GM23338 (cell line): ENCODE data around the gene TUBB1. TPM values are rescaled to one million over a fixed set of nuclear protein-coding genes. Genes with fewer than 3 reads are reported as not detected.

Experiments
- ATAC-seq: fragments of 200-7000 bp; cut with Tn5 transposase; 3 replicates; pipeline ENCODE4 v1.9.1; 2020
- DNase-seq: peaks from one replicate; pipeline ENCODE4 v3.0.0-alpha.2; 2015; ENCODE audit warnings: low spot score
- H2AFZ ChIP-seq: fragments of 200-600 bp; sonication (generic); 2 replicates; pipeline ENCODE4 v1.8.0; 2016; ENCODE audit warnings: antibody characterized with exemption, mild to moderate bottlenecking, moderate library complexity
- H3F3A ChIP-seq: fragments of 200-600 bp; sonication (generic); replicated peaks from 2 replicates; pipeline ENCODE4 v1.8.0; 2017; ENCODE audit warnings: antibody characterized with exemption, mixed run types, low read depth
- H3K27ac ChIP-seq: fragments of 200-600 bp; sonication (generic); 2 replicates; pipeline ENCODE4 v1.6.1; 2016; ENCODE audit warnings: low read depth
- H3K27me3 ChIP-seq: fragments of 200-600 bp; sonication (generic); 2 replicates; pipeline ENCODE4 v1.8.0; 2016; ENCODE audit warnings: mild to moderate bottlenecking, mixed run types, moderate library complexity; ENCODE audit not compliant: insufficient read depth
- H3K36me3 ChIP-seq: fragments of 200-600 bp; sonication (generic); 2 replicates; pipeline ENCODE4 v1.8.0; 2016; ENCODE audit warnings: mild to moderate bottlenecking; ENCODE audit not compliant: insufficient read depth
- H3K4me1 ChIP-seq: fragments of 200-600 bp; sonication (generic); 2 replicates; pipeline ENCODE4 v1.8.0; 2016; ENCODE audit warnings: mild to moderate bottlenecking, moderate library complexity; ENCODE audit not compliant: insufficient read depth
- H3K4me2 ChIP-seq: fragments of 200-600 bp; sonication (generic); 2 replicates; pipeline ENCODE4 v1.7.1; 2017; ENCODE audit warnings: mixed run types
- H3K4me3 ChIP-seq: fragments of 200-600 bp; sonication (generic); 2 replicates; pipeline ENCODE4 v1.6.1; 2016; ENCODE audit warnings: mixed run types
- H3K79me2 ChIP-seq: fragments of 200-600 bp; sonication (generic); replicated peaks from 2 replicates; pipeline ENCODE4 v1.8.0; 2017; ENCODE audit warnings: mild to moderate bottlenecking; ENCODE audit not compliant: insufficient read depth
- H3K9me2 ChIP-seq: fragments of 200-600 bp; sonication (generic); 2 replicates; pipeline ENCODE4 v1.8.0; 2017; ENCODE audit not compliant: insufficient read depth
- H4K20me1 ChIP-seq: fragments of 200-600 bp; sonication (generic); replicated peaks from 2 replicates; pipeline ENCODE4 v1.8.0; 2017; ENCODE audit warnings: mild to moderate bottlenecking; ENCODE audit not compliant: insufficient read depth
- H3K27ac Mint-ChIP-seq: 2 replicates; pipeline ENCODE4 v1.8.0; 2020; ENCODE audit warnings: inconsistent platforms, mild to moderate bottlenecking, moderate library complexity, mixed read lengths
- H3K27me3 Mint-ChIP-seq: 3 replicates; pipeline ENCODE4 v1.8.0; 2022; ENCODE audit warnings: low read depth, mild to moderate bottlenecking, moderate library complexity, mixed read lengths, inconsistent platforms; ENCODE audit not compliant: insufficient read depth, poor library complexity
- H3K36me3 Mint-ChIP-seq: 3 replicates; pipeline ENCODE4 v1.8.0; 2021; ENCODE audit warnings: low read depth, mild to moderate bottlenecking, inconsistent platforms, moderate library complexity, mixed read lengths
- H3K4me1 Mint-ChIP-seq: 3 replicates; pipeline ENCODE4 v1.8.0; 2020; ENCODE audit warnings: mild to moderate bottlenecking, inconsistent platforms, mixed read lengths
- H3K4me3 Mint-ChIP-seq: 3 replicates; pipeline ENCODE4 v1.8.0; 2021; ENCODE audit warnings: moderate library complexity, mild to moderate bottlenecking, inconsistent platforms, mixed read lengths
- H3K9me3 Mint-ChIP-seq: 3 replicates; pipeline ENCODE4 v1.8.0; 2020; ENCODE audit warnings: moderate library complexity, mild to moderate bottlenecking, inconsistent platforms, mixed read lengths
- CREB1 ChIP-seq: fragments of 250-450 bp; sonication (Bioruptor Pico); IDR thresholded peaks from 2 replicates; pipeline ENCODE4 v1.5.0; 2020; ENCODE audit warnings: low read depth, mild to moderate bottlenecking, moderate library complexity
- EZH2phosphoT487 ChIP-seq: fragments of 200-600 bp; sonication (generic); IDR thresholded peaks from one replicate; pipeline ENCODE4 v1.8.1; 2018; ENCODE audit warnings: antibody characterized with exemption; ENCODE audit not compliant: unreplicated experiment
- JUNB ChIP-seq: IDR thresholded peaks from one replicate; pipeline ENCODE4 v1.6.1; 2016; ENCODE audit warnings: antibody characterized with exemption; ENCODE audit not compliant: unreplicated experiment
- NANOG ChIP-seq: IDR thresholded peaks from 2 replicates; pipeline ENCODE4 v1.6.1; 2016; ENCODE audit warnings: antibody characterized with exemption, borderline replicate concordance
- STAT1 ChIP-seq: IDR thresholded peaks from one replicate; pipeline ENCODE4 v1.6.1; 2016; ENCODE audit warnings: antibody characterized with exemption; ENCODE audit not compliant: unreplicated experiment
- ZNF114 ChIP-seq: fragments of 250-450 bp; sonication (Bioruptor Pico); IDR thresholded peaks from 2 replicates; pipeline ENCODE4 v1.5.0; 2020; ENCODE audit warnings: mild to moderate bottlenecking, moderate library complexity
- polyA plus RNA-seq: library from polyadenylated mRNA; unstranded; fragments of >200 nt; fragmentation: Nextera tagmentation; extraction: Ambion mirVana; gene quantifications from 2 replicates; pipeline ENCODE4 v1.2.1, GENCODE V29; 2016
- total RNA-seq: library from RNA; depleted of rRNA; stranded (reverse); fragments of >200 nt; shearing (Covaris generic); gene quantifications from 2 replicates; pipeline ENCODE4 v1.2.3, GENCODE V29; 2014
- TF ChIP-seq, protein P1 (sequence below): fragments of 250-450 bp; sonication (Bioruptor Pico); IDR thresholded peaks from 2 replicates; pipeline ENCODE4 v1.5.0; 2020; ENCODE audit warnings: mild to moderate bottlenecking, moderate library complexity
- TF ChIP-seq, protein P2 (sequence below): IDR thresholded peaks from one replicate; pipeline ENCODE4 v1.6.1; 2018; ENCODE audit warnings: antibody characterized with exemption; ENCODE audit not compliant: unreplicated experiment

Gene TUBB1
- total and polyA plus RNA-seq, 2 experiments from 2014 or later: not detected

DNA sequence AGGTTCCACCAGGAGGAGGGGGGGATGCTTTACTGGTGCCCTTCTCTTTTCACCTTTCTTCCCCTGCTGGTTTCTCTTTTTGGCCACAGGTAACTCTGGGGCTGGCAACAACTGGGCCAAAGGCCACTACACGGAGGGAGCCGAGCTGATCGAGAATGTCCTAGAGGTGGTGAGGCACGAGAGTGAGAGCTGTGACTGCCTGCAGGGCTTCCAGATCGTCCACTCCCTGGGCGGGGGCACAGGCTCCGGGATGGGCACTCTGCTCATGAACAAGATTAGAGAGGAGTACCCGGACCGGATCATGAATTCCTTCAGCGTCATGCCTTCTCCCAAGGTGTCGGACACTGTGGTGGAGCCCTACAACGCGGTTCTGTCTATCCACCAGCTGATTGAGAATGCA is 4.4 kb downstream of the TUBB1 start (continued):
- TF ChIP-seq, protein P1, sequence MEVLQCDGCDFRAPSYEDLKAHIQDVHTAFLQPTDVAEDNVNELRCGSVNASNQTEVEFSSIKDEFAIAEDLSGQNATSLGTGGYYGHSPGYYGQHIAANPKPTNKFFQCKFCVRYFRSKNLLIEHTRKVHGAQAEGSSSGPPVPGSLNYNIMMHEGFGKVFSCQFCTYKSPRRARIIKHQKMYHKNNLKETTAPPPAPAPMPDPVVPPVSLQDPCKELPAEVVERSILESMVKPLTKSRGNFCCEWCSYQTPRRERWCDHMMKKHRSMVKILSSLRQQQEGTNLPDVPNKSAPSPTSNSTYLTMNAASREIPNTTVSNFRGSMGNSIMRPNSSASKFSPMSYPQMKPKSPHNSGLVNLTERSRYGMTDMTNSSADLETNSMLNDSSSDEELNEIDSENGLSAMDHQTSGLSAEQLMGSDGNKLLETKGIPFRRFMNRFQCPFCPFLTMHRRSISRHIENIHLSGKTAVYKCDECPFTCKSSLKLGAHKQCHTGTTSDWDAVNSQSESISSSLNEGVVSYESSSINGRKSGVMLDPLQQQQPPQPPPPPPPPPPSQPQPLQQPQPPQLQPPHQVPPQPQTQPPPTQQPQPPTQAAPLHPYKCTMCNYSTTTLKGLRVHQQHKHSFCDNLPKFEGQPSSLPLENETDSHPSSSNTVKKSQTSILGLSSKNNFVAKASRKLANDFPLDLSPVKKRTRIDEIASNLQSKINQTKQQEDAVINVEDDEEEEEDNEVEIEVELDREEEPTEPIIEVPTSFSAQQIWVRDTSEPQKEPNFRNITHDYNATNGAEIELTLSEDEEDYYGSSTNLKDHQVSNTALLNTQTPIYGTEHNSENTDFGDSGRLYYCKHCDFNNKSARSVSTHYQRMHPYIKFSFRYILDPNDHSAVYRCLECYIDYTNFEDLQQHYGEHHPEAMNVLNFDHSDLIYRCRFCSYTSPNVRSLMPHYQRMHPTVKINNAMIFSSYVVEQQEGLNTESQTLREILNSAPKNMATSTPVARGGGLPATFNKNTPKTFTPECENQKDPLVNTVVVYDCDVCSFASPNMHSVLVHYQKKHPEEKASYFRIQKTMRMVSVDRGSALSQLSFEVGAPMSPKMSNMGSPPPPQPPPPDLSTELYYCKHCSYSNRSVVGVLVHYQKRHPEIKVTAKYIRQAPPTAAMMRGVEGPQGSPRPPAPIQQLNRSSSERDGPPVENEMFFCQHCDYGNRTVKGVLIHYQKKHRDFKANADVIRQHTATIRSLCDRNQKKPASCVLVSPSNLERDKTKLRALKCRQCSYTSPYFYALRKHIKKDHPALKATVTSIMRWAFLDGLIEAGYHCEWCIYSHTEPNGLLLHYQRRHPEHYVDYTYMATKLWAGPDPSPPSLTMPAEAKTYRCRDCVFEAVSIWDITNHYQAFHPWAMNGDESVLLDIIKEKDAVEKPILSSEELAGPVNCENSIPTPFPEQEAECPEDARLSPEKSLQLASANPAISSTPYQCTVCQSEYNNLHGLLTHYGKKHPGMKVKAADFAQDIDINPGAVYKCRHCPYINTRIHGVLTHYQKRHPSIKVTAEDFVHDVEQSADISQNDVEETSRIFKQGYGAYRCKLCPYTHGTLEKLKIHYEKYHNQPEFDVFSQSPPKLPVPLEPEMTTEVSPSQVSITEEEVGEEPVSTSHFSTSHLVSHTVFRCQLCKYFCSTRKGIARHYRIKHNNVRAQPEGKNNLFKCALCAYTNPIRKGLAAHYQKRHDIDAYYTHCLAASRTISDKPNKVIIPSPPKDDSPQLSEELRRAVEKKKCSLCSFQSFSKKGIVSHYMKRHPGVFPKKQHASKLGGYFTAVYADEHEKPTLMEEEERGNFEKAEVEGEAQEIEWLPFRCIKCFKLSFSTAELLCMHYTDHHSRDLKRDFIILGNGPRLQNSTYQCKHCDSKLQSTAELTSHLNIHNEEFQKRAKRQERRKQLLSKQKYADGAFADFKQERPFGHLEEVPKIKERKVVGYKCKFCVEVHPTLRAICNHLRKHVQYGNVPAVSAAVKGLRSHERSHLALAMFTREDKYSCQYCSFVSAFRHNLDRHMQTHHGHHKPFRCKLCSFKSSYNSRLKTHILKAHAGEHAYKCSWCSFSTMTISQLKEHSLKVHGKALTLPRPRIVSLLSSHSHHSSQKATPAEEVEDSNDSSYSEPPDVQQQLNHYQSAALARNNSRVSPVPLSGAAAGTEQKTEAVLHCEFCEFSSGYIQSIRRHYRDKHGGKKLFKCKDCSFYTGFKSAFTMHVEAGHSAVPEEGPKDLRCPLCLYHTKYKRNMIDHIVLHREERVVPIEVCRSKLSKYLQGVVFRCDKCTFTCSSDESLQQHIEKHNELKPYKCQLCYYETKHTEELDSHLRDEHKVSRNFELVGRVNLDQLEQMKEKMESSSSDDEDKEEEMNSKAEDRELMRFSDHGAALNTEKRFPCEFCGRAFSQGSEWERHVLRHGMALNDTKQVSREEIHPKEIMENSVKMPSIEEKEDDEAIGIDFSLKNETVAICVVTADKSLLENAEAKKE: no peak
- TF ChIP-seq, protein P2, sequence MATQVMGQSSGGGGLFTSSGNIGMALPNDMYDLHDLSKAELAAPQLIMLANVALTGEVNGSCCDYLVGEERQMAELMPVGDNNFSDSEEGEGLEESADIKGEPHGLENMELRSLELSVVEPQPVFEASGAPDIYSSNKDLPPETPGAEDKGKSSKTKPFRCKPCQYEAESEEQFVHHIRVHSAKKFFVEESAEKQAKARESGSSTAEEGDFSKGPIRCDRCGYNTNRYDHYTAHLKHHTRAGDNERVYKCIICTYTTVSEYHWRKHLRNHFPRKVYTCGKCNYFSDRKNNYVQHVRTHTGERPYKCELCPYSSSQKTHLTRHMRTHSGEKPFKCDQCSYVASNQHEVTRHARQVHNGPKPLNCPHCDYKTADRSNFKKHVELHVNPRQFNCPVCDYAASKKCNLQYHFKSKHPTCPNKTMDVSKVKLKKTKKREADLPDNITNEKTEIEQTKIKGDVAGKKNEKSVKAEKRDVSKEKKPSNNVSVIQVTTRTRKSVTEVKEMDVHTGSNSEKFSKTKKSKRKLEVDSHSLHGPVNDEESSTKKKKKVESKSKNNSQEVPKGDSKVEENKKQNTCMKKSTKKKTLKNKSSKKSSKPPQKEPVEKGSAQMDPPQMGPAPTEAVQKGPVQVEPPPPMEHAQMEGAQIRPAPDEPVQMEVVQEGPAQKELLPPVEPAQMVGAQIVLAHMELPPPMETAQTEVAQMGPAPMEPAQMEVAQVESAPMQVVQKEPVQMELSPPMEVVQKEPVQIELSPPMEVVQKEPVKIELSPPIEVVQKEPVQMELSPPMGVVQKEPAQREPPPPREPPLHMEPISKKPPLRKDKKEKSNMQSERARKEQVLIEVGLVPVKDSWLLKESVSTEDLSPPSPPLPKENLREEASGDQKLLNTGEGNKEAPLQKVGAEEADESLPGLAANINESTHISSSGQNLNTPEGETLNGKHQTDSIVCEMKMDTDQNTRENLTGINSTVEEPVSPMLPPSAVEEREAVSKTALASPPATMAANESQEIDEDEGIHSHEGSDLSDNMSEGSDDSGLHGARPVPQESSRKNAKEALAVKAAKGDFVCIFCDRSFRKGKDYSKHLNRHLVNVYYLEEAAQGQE: no peak
- TF ChIP-seq ZNF114 (CRISPR knock-in tag): no peak

DNA sequence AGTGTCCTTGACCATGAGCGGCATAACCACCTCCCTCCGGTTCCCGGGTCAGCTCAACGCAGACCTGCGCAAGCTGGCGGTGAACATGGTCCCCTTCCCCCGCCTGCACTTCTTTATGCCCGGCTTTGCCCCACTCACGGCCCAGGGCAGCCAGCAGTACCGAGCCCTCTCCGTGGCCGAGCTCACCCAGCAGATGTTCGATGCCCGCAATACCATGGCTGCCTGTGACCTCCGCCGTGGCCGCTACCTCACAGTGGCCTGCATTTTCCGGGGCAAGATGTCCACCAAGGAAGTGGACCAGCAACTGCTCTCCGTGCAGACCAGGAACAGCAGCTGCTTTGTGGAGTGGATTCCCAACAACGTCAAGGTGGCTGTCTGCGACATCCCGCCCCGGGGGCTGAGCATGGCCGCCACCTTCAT is 4.9 kb downstream of the TUBB1 start:
- H3K9me3 Mint-ChIP-seq: no peaks in the 10 kb centered on the region
- H3K79me2 ChIP-seq: peaks cover 24% of the 10 kb centered on the region
- H3K36me3 ChIP-seq: peaks cover 23% of the 10 kb centered on the region; the same call in 1 of the 2 replicates
- H3K27me3 ChIP-seq: no peaks in the 10 kb centered on the region
- no peak overlapping the region for H3K4me3 Mint-ChIP-seq
- H3K27ac Mint-ChIP-seq: no peak overlapping the region
- no peak overlapping the region for H3K4me3 ChIP-seq
- peaks cover 30% of the 10 kb centered on the region for H3K4me1 Mint-ChIP-seq
- peaks cover 22% of the 10 kb centered on the region for H4K20me1 ChIP-seq
- no peak overlapping the region for H3K4me2 ChIP-seq
- H2AFZ ChIP-seq: no peak overlapping the region
- ATAC-seq: no peak
- no peak for DNase-seq
- no peaks in the 10 kb centered on the region for H3K9me2 ChIP-seq
- peaks cover 57% of the 10 kb centered on the region for H3K36me3 Mint-ChIP-seq
- H3F3A ChIP-seq: 0 out of 2 replicates have a peak, but pooled peaks cover 2% of the 10 kb centered on the region
- no peak overlapping the region for H3K27ac ChIP-seq
- H3K27me3 Mint-ChIP-seq: peaks cover 18% of the 10 kb centered on the region
- peaks cover 15% of the 10 kb centered on the region for H3K4me1 ChIP-seq
- TF ChIP-seq EZH2phosphoT487: no peak
- no peak for TF ChIP-seq NANOG
- TF ChIP-seq CREB1: no peak
- TF ChIP-seq JUNB: no peak
- TF ChIP-seq STAT1: no peak
